Stromal cell of bone marrow (primary cell): ENCODE measurements around the gene MUC6.

ENCODE experiments used
- DNase-seq: peaks from one replicate; pipeline ENCODE4 v3.0.0-alpha.2; 2012; ENCODE audit warnings: low read depth

Gene MUC6

DNA sequence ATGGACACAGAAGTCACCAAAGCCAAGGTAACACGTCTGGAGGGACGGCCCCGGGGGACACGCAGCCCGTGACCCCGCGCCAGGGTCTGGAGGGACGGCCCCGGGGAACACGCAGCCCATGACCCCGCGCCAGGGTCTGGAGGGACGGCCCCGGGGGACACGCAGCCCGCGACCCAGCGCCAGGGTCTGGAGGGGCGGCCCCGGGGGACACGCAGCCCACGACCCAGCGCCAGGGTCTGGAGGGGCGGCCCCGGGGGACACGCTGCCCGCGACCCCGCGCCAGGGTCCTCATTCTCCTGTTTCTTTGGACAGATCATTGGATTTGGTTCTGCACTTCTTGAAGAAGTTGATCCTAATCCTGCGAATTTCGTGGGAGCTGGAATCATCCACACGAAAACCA lies 27.1 kb downstream of the MUC6 start:
- DNase-seq = no peak

DNA sequence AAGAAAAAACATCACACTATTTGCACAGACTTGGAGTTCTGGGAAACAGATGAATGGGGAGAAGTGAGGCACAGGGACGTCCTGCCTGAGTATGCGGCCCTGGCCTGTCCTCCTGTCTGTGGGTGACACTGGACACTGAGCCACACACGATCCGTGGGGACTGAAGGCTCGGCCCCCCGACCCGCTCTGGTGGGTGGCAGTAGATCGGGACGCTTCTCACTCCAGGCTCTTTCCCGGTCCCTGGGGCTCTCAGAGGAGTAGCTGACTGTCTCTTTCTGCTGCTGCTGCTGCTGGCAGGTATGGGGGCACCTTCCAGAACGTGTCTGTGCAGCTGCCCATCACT lies 27.7 kb downstream of the MUC6 start:
- no peak for DNase-seq

DNA sequence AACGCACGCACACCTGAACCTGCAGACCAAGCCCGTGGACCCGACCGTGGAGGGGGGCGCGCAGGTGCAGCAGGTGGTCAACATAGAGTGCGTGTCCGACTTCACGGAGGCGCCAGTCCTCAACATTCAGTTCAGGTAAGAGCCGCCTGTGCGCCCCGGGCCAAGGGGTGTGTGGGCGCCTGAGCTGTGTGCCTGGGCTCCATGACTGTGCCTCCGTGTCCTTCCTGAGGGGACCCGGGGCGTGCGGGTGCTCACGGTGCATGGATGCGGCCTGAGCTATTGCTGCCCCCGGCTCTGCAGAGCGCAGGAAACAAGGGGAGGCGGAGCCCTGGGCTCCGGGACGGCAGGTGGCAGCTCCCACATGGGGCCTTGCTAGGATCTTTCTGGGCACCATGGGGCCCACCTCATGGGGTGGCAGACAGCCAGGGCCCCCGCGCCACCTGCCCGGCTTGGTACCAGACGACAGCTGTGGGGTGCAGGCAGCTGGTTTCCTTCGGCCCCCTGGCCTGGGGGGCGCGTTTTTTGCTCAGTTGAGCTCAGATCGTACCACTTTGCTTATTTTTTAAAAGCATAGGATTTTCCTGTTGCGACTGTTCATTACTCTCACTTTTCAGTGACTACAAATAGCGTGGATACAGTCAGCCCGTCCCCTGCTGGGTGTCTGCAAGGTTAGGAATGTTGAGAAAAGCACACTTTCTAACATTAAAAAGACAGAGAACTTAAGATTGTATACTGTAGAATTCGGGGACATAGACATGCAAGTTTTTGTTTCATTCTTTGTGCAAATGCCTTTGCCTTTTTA lies 28.3 kb downstream of the MUC6 start:
- no peak for DNase-seq

DNA sequence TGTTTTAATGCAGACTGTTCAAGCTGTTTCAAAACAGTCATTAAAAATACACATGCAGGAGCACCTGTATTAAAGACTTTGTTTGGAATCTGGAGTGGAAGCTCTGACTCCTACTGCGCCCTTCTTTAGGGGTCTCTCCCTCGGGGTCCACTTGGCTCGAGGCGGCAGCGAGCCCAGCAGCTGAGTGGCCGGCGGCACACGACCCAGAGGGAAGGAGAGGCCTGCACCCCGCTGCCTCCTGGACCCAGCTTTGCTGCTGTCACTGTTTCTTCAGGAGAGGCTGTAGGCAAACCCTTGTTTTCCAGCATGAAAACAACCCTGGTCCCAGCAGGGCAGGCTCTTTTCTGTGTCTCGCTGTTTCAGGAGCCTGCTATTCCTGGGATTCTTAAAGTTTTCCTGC lies 29.2 kb downstream of the MUC6 start:
- DNase-seq = no peak

DNA sequence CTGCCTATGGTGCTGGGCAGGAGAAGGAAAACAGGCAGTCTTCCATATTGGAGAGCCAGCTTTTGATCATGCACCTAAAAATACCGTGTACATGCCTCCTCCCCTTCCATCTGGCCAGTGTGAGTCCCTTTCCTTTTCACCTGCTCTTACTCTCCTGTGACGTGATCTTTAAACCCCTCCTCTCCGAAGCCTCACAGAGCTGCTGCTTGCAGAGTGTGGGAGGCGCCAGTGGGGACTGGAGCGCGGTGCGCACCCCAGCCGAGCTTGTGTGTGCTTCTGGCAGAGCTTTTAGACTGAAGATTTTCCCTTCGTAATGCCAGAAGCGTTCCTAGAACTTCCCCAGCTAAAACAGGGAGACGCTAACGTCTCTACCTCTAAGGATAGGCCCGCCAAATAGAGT lies 29.8 kb downstream of the MUC6 start:
- DNase-seq = no peak

DNA sequence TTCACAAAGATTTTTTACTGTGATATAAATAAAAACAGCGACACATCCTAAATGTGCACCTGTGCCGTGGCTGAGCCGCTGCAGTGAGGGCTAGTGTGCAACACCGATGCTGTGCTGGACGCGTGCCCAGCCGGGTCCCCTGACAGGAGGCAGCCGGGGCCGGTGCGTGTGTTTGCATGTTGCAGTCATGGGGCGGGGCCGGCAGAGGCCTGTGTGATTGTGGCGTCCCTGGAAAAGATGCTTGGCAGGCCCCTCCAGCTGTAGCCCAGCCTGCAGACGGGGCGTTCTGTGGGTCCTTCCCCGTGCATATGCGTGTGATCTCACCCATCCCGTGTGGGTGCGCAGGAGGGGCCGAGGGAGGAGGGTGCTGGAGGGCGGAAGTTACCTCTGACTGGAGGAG lies 30.6 kb downstream of the MUC6 start:
- DNase-seq = no peak

DNA sequence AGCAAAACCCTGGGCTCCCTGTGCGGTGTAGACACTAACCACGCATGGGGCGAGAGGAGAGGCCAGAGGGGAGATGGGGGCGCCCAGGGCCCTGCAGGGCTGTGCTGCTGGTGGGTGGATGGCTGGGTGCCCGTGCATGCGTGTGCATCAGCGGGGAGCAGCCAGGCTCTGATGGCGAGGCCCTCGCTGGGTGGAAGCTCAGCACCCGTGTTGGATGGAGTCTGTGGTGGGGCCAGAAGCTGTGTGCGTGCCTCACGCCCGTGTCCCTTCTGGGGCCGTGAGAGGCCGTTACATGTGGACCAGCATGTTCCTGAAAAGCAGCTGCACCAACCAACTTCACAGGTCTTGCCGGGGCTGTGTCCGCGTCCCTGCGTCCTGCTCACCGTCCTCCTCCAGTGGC lies 33.4 kb downstream of the MUC6 start:
- DNase-seq = no peak

DNA sequence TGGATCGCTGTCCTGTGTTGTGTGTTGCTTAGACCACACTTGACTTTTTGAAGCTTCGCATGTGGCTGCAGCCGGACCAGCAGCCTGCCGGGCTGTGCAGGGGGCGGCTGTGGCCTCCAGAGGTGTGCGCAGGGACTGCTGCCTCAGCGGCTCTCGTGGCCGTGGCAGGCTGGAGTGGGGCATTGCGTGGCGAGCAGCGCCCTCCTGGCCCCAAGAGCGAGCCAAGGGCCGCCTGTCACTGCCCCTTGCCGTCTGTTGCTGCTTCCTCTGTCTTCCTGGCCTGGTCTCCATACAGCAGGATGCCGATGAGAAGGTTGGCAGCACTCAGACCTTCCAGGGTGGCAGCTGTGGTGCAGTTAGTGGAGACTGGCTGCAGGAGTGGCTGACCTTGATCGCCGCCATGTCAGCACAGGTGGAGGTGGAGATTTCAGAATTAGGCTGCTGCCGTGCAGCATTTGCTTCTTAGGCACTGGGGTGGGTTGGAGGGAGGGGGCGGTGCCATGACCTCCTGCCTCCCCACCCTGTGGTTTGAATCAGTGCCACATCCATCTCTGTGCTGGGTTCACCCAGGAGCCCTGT lies 34.0 kb downstream of the MUC6 start:
- DNase-seq = no peak

DNA sequence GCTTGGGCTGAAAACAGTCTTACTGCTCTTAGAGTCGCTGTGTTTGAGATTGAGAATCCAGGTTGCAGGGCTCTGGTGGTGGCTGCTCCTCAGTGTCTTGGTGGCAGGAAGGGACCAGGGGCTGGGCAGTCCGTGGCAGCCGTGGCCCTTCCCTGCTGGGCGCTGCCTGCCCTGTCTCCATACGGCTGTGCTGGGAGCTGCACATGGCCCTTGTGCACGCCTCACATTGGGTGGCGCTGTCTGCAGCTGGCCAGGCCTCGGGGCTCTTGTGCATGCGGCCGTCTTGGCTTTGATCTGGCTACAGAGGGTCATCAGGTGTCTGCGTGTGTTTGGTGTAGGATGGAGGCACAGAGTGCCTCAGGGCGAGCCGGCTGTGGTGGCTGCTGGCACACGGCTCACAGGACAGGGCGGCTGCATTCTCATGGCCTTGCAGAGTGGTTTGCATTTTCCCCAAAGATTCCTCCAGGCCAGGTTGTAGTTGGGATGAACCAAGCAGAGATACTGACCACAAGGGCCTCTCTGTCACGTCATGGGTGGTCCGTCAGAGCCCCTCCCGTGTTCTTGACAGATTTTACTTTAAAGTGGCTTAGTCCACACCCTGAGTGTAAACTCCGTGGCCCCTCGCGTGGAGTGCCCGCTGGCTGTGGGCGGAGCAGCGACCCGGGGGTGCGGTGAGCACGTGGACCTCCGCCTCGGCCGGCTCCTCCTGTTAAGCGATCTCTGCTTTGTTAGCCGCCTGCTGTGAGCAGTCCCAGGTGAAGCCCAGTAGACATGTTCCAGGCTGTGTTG lies 34.7 kb downstream of the MUC6 start:
- DNase-seq = no peak

DNA sequence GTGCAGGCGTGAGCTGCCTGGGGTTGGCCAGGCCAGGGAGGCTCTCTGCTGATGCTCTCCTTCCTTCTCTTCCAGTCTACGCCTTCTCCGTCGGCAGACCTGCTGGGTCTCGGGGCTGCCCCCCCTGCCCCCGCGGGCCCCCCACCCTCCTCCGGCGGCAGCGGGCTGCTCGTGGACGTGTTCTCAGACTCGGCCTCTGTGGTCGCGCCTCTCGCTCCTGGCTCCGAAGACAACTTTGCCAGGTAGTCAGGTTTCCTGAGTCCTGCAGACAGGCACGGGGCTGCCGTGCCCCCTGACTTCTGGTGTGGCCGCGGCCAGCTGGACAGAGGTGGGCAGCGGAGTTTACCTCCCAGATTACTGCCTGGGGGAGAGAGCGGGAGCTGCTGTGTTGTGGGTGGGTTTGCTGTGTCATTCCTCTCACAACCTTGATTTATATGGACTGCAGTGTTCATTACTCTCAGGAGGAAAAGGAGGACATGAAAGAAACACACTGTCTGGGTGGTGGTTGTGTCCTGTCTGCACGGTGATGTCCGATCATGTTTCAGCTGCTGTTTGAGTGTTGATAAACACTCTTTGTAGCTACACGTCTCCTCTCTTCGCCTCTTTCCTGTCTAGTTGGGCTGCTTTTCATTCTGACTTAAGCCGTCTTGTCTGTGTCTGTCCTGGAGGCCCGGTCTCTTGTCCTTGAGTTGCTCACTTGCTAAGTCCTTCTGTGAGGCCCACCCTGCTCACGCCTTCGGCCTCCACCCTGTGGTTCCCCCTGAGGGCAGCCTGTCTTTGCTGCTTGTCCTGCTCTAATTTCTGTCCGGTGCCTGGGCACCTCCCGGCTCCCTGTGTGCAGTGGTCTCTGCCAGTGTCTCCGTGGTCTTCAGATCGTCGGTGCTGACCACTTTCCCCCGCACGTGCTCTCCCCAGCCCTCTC lies 35.9 kb downstream of the MUC6 start:
- DNase-seq = no peak

DNA sequence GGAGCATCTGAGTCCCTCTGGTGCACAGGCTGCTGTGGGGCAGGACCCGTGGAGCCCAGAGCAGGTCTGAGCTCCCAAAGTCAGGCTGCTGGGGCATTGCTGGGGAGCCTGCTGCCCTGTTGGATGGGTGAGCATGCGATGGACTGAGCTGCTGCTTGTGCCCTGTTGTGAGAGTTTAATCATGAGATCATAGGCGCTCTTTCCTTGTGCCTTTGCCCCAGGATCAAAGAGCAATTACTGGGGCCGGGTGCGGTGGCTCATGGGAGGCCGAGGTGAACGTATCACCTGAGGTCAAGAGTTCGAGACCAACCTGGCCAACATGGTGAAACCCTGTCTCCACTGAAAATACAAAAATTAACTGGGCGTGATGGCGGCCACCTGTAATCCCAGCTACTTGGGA lies 37.5 kb downstream of the MUC6 start:
- no peak for DNase-seq

DNA sequence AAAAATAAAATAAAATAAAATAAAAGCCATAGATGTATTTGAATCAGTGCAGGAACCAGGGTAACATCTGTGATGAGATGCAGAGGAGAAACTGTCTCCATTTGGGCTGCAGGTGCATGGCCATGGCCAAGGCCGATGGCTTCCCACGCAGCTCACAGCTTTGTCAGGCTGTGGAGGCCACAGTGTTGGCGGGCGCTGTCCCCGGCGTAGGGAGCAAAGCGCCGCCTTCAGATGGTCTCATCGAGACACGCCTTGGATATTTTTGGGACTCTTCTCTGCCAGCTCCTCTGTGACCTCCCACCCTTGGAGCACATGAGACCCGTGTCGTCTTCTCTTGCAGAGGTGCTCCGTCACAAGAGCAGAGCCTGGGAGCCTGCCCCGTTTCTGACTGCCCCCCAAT lies 38.6 kb downstream of the MUC6 start:
- no peak for DNase-seq

DNA sequence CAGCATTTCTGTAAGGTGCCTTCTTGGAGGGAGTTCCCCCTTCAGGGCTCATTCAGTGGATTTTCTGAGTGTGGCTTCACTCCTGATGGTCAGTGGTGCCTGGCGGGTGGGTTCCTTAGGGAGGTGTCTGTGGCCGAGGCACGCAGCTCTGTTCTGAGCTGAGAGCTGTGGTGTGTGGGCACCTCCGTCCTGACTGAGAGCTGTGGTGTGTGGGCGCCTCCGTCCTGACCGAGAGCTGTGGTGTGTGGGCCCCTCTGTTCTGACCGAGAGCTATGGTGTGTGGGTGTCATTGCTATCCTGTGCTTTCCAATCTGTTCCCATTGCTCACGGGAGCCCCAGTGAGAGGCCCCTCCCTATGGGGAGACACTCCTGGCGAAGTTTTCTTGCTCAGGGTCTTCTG lies 39.8 kb downstream of the MUC6 start:
- DNase-seq = no peak

DNA sequence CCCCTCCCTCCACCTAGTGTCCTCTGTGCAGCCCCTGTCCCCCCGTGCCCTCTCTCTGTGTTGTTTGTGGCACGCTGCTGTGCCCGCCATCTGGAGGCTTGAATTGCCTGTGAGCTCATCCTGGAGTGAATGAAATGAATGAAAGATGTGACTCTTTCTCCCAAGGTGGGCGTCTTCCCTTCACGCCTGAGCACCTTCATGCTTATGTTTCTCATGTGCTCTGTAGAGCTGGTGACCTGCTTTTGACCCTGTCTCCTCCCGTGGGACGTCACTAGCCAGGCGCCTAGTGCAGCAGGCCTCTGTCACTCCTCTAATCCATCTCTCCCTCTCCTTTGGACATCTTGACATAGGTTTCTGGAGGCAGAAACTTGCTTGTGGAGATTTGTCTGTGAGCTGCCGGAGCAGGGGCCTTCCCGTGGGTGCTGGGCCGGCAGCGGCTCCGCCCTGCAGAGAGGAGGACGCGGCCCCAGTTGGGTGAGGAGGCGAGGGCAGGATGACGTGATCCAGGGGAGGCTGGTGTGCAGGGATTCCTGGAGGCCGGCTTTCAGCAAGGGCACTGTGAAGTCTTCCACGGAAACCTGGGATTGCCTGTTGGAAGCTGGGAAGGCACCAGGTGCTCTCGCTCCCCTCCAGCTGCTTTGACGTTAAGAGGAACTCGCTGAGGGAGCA lies 40.6 kb downstream of the MUC6 start:
- no peak for DNase-seq

DNA sequence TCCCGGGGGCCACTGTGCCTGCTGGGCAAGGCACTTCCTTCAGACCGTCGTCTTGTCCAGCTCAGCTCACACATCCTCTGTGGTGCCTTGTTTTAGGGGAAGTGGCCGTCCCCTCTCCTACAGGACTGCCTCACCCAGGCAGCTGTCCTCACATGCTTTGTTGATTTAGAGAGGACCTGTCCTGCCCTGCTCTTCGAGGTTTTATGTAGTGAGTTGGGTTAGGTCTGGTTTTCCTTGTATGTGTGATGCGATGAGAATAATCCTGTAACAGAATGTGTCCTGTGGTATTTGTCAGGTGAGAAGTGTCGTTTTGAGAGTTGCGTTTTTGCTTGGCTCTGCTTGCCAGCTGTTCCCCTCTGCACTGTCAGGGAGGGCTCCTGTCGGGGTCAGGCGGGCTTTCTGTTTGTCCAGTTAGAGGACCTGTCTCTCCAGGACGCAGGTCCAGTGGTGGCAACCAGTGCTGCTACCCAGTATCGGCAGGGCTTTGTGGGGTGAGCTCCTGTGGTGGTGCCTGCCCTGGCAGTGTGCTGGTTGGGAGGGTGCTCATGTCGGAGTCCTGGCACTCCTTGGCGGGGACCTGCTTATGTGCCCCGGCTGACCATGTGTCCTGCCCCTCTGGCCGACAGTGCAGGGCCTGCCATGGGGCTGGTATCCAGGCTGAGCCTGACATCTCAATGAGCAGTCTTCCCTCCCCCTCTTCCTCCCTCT lies 41.3 kb downstream of the MUC6 start:
- no peak for DNase-seq

DNA sequence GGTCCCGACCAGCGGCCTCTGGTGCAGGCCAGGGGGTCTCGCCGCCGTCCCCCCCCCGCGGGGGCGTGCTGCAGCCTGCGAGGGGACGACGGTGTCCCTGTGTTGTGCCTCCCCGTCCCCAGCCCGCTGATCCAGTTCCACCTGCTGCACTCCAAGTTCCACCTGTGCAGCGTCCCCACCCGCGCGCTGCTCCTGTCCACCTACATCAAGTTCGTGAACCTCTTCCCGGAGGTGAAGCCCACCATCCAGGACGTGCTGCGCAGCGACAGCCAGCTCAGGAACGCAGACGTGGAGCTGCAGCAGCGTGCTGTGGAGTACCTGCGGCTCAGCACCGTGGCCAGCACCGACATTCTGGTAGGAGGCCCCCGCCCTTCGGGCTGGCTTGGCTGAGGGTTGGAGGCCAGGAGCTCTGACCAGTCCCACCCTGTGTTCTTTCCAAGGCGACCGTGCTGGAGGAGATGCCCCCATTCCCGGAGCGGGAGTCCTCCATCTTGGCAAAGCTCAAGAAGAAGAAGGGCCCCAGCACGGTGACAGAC lies 42.8 kb downstream of the MUC6 start:
- DNase-seq = no peak

DNA sequence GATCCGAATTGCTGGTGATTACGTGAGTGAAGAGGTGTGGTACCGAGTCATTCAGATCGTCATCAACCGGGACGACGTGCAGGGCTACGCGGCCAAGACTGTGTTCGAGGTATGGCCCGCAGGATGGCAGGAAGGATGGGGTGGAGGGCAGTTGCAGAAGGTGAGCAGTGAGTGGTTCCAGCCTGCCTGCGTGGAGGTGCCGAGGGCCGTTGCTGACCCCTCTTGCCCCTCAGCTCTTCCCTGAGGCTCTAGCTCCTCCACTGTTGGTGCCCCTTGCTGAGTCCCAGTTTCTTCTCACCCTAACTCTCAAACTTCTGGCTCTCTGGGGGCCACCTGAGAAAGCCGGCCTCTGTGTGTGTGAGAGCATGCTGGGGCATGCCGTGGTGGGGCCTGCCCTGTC lies 43.9 kb downstream of the MUC6 start:
- DNase-seq = no peak

DNA sequence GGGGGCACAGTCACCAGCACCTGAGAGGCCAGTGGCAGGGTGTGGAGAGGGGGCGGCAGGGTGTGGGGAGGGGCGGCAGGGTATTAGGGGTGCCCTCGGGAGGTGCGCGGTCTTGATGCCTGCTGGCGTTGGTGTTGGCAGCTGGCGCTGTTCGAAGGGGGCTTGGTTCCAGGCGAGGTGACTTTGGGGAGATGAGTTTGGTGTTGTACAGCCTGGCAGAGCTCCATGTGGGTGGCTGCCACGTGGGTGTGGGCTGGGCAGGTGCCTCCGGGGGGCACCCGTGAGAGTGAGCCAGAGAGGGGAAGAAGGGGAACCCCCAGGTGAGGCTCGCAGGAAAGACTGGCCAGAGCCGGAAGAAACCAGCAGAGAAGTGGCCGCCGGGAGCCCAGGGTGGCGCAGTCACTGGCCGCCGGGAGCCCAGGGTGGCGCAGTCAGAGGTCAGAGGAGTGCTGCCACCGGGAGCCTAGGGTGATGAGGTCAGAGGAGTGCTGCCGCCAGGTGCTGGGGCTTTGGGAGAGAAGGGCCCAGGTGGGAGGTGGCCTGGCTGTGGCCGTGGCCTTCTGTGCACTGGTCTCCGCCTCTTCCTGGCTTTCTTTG lies 44.7 kb downstream of the MUC6 start:
- no peak for DNase-seq

DNA sequence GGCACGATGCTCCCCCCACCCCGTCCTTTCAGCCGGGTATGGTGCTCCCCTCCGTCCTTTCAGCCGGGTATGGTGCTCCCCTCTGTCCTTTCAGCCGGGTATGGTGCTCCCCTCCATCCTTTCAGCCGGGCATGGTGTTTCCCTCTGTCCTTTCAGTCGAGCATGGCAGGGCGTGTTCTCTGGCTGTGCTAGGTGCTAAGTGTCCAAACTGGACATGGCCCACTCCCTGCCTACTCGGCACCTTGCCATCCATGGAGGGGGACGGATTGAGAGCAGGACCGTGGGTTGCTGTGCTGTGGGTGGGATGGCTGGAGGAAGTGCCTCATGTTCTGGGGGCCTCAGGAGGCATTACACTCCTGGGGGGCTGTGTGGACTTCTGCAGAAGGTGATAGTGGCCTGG lies 45.5 kb downstream of the MUC6 start:
- no peak for DNase-seq

DNA sequence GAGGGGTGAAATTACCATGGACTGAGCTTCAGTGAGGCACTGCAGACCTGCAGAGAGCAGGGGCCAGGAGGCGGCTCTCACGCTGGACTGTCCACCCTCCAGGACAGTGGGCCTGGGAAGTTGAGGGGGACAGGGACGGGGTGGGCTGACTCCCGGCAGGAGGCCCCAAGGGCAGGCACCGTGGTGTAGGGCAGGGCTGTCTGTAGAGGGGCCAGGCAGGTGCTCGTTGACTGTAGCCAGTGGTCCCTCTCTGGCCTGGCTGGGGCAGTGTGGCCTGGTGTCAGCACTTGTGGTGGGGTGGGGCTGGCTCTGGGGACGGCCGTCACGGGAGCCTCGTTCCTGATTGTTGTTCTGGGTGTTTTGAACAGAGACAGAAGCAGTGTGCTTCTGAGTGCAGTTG lies 46.4 kb downstream of the MUC6 start:
- no peak for DNase-seq
